Immature natural killer cell (primary cell): ENCODE results near the gene ANKRD6. TPM values are rescaled to one million over a fixed set of nuclear protein-coding genes. Genes with fewer than 3 reads are reported as not detected.
"Not testable (repeated sequence)": the region's sequence is repeated elsewhere in the genome, so short reads cannot be mapped to it uniquely, and the experiment has no call there.

Experiments
- DNase-seq, 3 donors: peaks; one replicate each; pipeline ENCODE4 v3.0.0; 2022; ENCODE audit warnings: mixed read lengths in 1 of 3
- H3K27ac Mint-ChIP-seq, 6 donors: one replicate each; pipeline ENCODE4 v1.8.0; 2020; ENCODE audit warnings: mixed read lengths in 6 of 6, mild to moderate bottlenecking in 5 of 6, inconsistent platforms in 4 of 6, moderate library complexity in 3 of 6
- H3K27me3 Mint-ChIP-seq, 3 donors: one replicate each; pipeline ENCODE4 v1.8.0; 2020 to 2021; ENCODE audit warnings: low read depth in 3 of 3, mild to moderate bottlenecking in 3 of 3, mixed read lengths in 3 of 3, moderate library complexity in 3 of 3, inconsistent platforms in 1 of 3
- H3K36me3 Mint-ChIP-seq, 3 donors: one replicate each; pipeline ENCODE4 v1.8.0; 2020; ENCODE audit warnings: mixed read lengths in 3 of 3, inconsistent platforms in 2 of 3, mild to moderate bottlenecking in 2 of 3
- H3K4me1 Mint-ChIP-seq, 2 donors: one replicate each; pipeline ENCODE4 v1.8.0; 2020; ENCODE audit warnings: inconsistent platforms in 2 of 2, mild to moderate bottlenecking in 2 of 2, mixed read lengths in 2 of 2, moderate library complexity in 1 of 2
- H3K4me3 Mint-ChIP-seq, 5 donors: one replicate each; pipeline ENCODE4 v1.8.0; 2020; ENCODE audit warnings: mild to moderate bottlenecking in 5 of 5, mixed read lengths in 5 of 5, inconsistent platforms in 3 of 5, moderate library complexity in 3 of 5
- H3K9me3 Mint-ChIP-seq, 6 donors: one replicate each; pipeline ENCODE4 v1.8.0; 2020; ENCODE audit warnings: mild to moderate bottlenecking in 6 of 6, mixed read lengths in 6 of 6, inconsistent platforms in 4 of 6, moderate library complexity in 3 of 6
- polyA plus RNA-seq, 3 donors: library from polyadenylated mRNA; unstranded; fragments of 300-500 nt; fragmentation: Illumina TruSeq; gene quantifications; one replicate each; pipeline ENCODE4 v1.2.3, GENCODE V29; 2021

Gene ANKRD6
- polyA plus RNA-seq: 1 to 10 TPM in 1 of 3 donors, under 1 TPM in 2; 0.06 to 3.0 (median 0.52) TPM

DNA sequence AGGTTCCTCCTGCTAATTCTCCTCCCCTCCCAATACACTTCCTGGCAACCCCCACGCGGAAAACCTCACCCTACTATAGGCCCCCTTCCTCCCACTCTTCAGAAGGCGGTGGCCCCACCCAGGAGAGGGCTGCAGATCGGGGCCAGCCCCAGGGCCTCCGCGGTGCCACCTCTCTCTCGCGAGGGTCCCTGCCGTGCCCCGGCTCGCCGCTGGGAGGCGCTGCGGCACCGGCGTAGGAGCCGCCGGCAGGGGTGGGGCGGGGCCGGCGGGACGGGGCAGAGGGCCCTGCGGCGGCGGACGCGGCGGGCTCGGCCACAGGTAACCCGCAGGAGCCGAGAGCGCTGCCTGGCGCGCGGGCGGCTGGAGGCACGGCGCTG, at the start of gene ANKRD6:
ANKRD6 (plus strand) TSS at position 278 of the 377 bp plus-strand sequence. CDS start 133,825 bp downstream, outside the sequence.
- peak; percentile 80 to 83 (median 82) for DNase-seq
- H3K4me3 Mint-ChIP-seq: peak within 1 kb of the TSS; percentile 84 to 92 (median 86)
- H3K9me3 Mint-ChIP-seq: no peaks in the 10 kb centered on the region
- H3K27ac Mint-ChIP-seq: peak within 1 kb of the TSS in 5 of 6 donors; percentile 29 to 80 (median 62)
- H3K27me3 Mint-ChIP-seq: peaks cover 2 to 11% (median 6%) of the 10 kb centered on the region in 3 donors
- peaks cover 12 to 14% of the 10 kb centered on the region in 2 donors for H3K4me1 Mint-ChIP-seq
- no peaks in the 10 kb centered on the region for H3K36me3 Mint-ChIP-seq

DNA sequence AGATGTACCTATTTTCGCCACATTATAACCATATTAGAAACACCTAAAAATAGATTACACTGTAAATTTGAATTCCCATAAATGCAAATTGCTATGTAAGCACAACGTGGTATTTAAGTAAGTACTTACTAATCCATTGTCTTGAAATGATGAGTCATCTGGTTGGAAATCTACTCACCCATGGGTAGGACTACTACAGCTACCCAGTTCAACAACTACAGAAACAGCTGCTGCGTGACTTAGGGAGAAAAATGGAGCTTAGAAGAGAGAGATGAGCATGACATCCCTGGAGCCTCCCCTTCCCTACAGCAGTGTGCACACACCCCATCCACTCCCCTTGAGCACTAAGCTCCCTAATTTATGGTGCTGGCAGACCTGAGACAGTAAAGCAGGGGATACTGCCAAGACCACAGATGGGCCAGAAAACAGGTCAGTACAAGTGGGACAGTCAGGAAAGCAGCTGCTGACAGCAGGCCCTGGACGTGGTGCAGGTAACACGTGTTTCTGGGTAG, 47.7 kb upstream of the ANKRD6 start:
- Mint-ChIP-seq H3K27ac (no peak overlapping the region), H3K4me3 (no peak overlapping the region), H3K4me1 (no peaks in the 10 kb centered on the region), H3K9me3 (no peaks in the 10 kb centered on the region), H3K27me3 (peaks cover 2 to 11% (median 11%) of the 10 kb centered on the region in 3 donors), H3K36me3 (no peaks in the 10 kb centered on the region)
- DNase-seq: no peak

DNA sequence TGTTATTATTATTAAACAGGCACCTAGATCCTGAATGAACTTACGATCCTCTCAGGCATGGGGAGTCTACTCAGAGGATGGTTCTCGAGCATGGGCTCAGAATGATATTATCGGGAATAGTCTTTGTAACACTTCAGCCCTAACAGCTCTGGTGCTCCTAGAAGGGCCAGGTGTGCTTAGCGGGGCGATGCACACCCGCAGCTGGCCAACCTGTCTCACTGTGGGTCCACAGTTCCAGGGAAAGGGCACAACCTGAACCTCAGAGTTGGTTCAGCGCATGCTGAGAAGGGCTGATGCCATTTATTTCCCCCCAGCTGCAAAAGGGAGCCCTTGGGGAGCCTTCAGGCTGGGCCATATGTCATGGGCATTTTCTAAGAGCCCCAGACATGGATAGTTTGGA, 47.1 kb upstream of the ANKRD6 start:
- Mint-ChIP-seq H3K36me3 (no peaks in the 10 kb centered on the region), H3K27ac (no peak overlapping the region), H3K9me3 (peaks cover 0 to 2% (median 0%) of the 10 kb centered on the region in 6 donors), H3K27me3 (peaks cover 0 to 11% (median 11%) of the 10 kb centered on the region in 3 donors), H3K4me3 (no peak overlapping the region), H3K4me1 (no peaks in the 10 kb centered on the region)
- DNase-seq: no peak

DNA sequence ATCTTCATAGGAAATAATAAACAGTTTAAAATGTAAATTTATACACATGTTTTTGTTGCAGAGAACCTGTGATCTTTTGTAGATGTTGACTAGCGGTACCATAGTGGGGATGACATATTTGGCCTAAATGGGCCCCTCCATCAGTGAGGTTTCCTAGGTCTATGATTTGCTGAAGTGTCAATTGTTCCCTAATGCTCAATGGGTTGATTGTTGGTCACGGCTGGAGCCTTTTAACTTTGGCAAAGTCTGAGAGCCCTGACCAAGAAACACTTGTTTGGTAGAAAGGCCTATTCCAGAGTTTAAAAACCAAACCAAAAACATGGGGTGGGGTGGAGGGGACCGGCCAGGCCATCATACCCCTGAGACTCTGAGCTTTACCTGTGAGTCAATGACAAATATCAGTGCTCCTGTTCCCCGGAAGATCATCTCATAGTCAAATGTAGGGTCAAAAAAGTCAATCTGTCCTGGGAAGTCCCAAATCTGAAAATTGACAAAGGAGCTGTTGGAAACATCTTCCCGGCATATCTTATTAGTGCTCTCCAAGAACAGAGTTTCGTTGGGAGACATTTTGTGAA, 45.9 kb upstream of the ANKRD6 start:
- Mint-ChIP-seq H3K9me3 (peaks cover 0 to 2% (median 0%) of the 10 kb centered on the region in 6 donors), H3K4me1 (no peaks in the 10 kb centered on the region), H3K27me3 (peaks cover 0 to 11% (median 11%) of the 10 kb centered on the region in 3 donors), H3K27ac (no peak overlapping the region), H3K36me3 (no peaks in the 10 kb centered on the region), H3K4me3 (no peak overlapping the region)
- DNase-seq: no peak

DNA sequence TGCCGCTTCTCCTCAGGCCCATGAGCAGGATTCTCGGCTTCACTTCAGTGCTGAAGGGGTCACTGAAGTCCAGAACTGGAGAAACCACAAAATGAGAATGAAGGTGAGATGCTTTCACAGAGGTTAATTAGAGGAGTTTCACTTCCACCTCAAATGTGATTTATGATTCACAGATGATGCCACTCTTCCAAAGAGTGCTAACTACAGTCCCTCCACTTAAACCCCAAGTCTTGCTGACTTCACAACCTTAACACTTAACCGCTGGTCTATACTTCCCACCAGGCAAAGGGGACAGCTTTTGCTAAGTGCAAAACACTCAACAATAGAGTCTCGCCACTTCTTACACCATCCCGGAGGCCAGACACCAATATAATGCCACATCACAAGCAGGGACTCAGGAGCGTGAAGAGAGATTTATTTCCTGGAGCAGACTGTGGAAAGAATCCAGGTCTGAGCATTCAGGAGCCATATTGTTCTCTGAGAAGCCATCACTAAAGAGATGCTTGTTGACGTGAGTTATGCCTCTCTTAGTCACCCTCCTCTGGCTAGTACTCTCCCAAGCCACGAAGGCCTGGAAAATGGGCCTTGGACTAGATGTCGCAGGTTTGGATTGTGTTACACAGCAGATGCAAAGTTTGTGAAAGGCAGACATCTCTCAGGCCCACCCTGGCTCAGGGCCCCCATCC, 45.3 kb upstream of the ANKRD6 start:
- Mint-ChIP-seq H3K27me3 (peaks cover 0 to 11% (median 11%) of the 10 kb centered on the region in 3 donors), H3K9me3 (peaks cover 0 to 2% (median 0%) of the 10 kb centered on the region in 6 donors), H3K36me3 (no peaks in the 10 kb centered on the region), H3K4me3 (no peak overlapping the region), H3K27ac (no peak overlapping the region), H3K4me1 (no peaks in the 10 kb centered on the region)
- no peak for DNase-seq

DNA sequence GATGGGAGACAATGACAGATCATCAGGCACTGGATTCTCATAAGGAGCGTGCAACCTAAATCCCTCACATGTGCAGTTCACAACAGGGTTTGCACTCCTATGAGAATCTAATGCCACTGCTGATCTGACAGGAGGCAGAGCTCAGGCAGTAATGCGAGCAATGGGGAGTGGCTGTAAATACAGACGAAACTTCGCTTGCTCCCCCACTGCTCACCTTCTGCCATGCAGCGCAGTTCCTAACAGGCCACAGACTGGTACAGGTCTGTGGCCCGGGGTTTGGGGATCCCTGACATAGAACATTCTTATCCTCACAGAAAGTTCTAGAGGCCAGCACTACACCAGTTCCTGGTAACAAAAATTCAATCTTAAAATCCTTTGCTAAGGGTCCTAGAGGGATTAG, 44.1 kb upstream of the ANKRD6 start:
- peaks cover 0 to 15% (median 4%) of the 10 kb centered on the region in 3 donors for H3K27me3 Mint-ChIP-seq
- H3K4me1 Mint-ChIP-seq: no peaks in the 10 kb centered on the region

DNA sequence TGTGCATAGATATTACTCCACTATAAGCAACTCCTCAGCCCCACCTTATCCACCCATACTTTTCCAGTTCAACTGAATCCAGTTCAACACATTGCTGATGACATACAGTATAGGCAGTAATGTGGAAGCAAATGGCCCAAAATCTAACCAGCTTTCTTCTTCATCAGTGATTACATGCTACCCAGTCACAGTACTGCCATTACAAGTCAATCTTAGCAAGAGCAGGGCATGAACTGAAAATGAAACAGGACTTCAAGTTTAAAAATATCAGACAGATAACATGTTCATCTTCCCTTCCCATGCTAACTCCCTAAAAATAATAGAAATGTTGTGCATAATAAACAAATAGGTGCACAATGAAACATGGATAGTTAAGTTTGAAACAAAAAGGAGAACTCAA, 40.1 kb upstream of the ANKRD6 start:
- H3K4me1 Mint-ChIP-seq: no peaks in the 10 kb centered on the region
- H3K27me3 Mint-ChIP-seq: peaks cover 0 to 9% (median 0%) of the 10 kb centered on the region in 3 donors
- no peak overlapping the region for H3K4me3 Mint-ChIP-seq

More for the DNA sequence above, 44.1 kb upstream of the ANKRD6 start:
- no peak for DNase-seq
- Mint-ChIP-seq H3K27ac (no peak overlapping the region), H3K9me3 (peaks cover 0 to 2% (median 0%) of the 10 kb centered on the region in 6 donors), H3K36me3 (no peaks in the 10 kb centered on the region), H3K4me3 (no peak overlapping the region)

DNA sequence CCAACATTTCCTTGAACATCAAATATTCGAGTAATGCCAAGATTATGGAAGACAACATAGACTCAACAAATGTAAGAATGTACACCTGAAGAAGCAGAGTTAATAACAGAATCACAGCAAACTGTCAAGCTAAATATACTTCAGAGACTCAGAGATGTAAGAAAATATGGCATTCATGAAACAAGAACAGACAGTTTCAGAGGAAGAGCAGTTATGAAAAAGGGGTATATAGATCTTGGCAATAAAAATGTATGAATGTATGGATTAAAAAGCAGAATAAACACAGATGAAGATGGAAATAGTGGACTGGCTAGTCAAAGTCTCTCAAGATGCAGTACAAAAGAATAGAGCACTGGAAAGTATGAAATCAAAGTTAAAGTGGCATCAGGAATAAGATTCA, 39.3 kb upstream of the ANKRD6 start:
- no peaks in the 10 kb centered on the region for H3K4me1 Mint-ChIP-seq
- no peak for DNase-seq
- no peak overlapping the region for H3K4me3 Mint-ChIP-seq
- H3K36me3 Mint-ChIP-seq: no peaks in the 10 kb centered on the region
- peaks cover 0 to 9% (median 2%) of the 10 kb centered on the region in 3 donors for H3K27me3 Mint-ChIP-seq
- H3K9me3 Mint-ChIP-seq: peaks cover 0 to 2% (median 0%) of the 10 kb centered on the region in 6 donors
- H3K27ac Mint-ChIP-seq: no peak overlapping the region

More for the DNA sequence above, 40.1 kb upstream of the ANKRD6 start:
- H3K36me3 Mint-ChIP-seq: no peaks in the 10 kb centered on the region
- DNase-seq: no peak
- H3K27ac Mint-ChIP-seq: no peak overlapping the region
- H3K9me3 Mint-ChIP-seq: peaks cover 0 to 2% (median 0%) of the 10 kb centered on the region in 6 donors

DNA sequence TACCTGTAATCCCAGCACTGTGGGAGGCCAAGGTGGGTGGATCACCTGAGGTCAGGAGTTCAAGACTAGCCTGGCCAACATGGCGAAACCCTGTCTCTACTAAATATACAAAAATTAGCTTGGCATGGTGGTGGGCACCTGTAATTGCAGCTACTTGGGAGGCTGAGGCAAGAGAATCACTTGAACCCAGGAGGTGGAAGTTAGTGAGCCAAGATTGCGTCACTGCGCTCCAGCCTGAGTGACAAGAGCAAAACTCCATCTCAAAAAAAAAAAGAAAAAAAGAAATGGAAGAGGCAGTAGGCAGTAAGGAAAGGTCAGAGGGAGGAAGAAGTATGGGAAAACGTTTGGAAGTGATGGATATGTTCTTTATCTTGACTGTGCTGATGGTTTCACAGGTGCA, 35.1 kb upstream of the ANKRD6 start:
- H3K9me3 Mint-ChIP-seq, H3K27ac Mint-ChIP-seq, H3K4me1 Mint-ChIP-seq, H3K4me3 Mint-ChIP-seq, H3K36me3 Mint-ChIP-seq, H3K27me3 Mint-ChIP-seq, DNase-seq: not testable (repeated sequence)

DNA sequence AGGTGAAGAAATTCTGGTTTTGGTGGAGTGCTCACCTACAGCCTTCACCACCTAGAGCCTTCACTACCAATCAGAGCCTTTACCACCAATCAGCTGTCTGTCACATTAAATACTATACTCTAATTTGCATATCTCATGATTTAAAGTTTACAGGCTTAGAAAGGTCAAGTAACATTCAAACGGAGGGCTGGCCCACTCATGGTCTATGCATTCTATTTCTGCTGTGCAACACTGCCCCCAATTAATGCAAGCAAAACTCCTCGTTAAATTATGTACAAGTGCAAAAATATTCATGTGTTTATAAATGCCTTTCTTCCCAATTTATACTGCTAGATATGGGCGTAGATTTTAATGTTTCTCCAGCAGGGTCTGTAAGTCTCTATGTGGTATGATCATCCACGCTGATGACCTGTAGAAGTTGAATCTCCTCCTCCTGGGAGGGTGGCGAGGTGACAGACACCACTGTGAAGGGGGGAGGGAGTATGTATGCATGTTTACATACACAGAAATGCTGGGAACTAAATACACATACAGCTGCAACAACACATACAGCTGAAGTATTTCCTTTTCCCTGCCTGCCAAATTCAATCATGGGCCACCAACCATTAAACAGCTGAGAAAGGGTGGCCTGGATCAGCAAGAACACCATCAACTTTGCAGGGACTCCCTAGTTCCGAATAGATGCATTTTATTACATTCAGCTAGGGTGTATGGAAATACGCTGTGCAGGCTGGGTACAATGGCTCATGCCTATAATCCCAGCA, 34.0 kb upstream of the ANKRD6 start:
- Mint-ChIP-seq H3K27ac (no peak overlapping the region), H3K4me1 (no peaks in the 10 kb centered on the region), H3K9me3 (no peaks in the 10 kb centered on the region), H3K27me3 (peaks cover 0 to 6% (median 2%) of the 10 kb centered on the region in 3 donors), H3K36me3 (no peaks in the 10 kb centered on the region), H3K4me3 (no peak overlapping the region)
- no peak for DNase-seq

DNA sequence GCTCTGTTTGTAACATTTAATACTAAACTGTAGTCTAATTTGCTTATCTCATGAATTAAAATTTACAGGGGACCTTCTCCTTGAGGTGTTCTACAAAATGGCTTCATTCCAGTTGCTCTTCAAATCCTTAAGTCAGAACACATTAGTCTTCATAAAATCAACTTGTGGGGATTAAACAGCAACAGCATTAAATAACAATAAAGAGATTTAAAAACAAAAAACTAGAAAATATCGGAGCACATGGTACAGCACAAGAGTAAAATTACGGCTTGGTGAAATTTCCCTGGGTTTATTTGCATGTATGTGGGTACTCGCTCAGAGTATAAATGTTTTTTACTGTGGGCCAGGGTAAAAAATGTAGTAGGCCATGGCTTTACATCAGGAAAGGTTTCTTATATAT, 32.9 kb upstream of the ANKRD6 start:
- no peak for DNase-seq
- no peaks in the 10 kb centered on the region for H3K9me3 Mint-ChIP-seq
- H3K27ac Mint-ChIP-seq: no peak overlapping the region
- H3K36me3 Mint-ChIP-seq: no peaks in the 10 kb centered on the region
- H3K4me3 Mint-ChIP-seq: no peak overlapping the region
- H3K27me3 Mint-ChIP-seq: peaks cover 0 to 8% (median 4%) of the 10 kb centered on the region in 3 donors
- H3K4me1 Mint-ChIP-seq: no peaks in the 10 kb centered on the region

DNA sequence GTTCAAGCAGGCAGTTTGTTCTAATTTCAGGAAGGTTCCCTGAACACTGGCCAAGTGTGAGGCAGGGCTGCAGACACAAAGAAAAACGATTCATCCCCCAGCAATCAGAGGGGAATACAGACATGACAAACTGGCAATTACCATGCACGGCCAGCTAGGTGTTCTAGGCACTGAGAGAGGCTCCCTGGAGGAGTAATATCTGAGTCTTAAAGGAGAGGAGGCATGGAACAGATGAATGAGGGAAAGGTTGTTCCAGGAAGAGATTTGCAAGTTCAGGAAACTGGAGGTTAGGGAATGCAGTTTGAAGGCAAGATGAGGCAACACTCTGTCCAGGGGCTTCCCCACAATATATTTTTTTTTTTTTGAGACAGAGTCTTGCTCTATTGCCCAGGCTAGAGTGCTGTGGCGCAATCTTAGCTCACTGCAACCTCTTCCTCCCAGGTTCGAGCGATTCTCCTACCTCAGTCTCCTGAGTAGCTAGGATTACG, 32.0 kb upstream of the ANKRD6 start:
- H3K36me3 Mint-ChIP-seq: no peaks in the 10 kb centered on the region
- H3K27me3 Mint-ChIP-seq: peaks cover 0 to 8% (median 8%) of the 10 kb centered on the region in 3 donors
- no peaks in the 10 kb centered on the region for H3K9me3 Mint-ChIP-seq
- H3K27ac Mint-ChIP-seq: no peak overlapping the region
- H3K4me3 Mint-ChIP-seq: no peak overlapping the region
- H3K4me1 Mint-ChIP-seq: peaks cover under 1 to 2% of the 10 kb centered on the region in 2 donors
- no peak for DNase-seq

DNA sequence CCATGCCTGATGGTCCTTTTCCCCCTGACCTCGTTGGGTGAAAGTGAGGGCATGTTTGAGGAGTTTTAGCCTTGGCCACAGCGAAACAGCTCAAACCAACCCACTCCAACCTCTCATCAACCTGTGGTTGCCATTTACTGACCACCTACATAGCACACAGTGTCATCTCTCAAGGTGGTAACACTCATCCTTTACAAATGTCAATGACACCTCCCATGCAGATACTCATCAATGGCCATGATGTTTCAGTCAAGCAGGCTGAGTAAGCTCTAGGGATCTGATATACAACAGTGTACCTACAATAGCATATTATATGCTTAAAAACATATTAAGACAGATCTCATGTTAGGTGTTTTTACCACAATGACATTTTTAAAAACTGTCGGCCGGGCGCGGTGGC, 30.2 kb upstream of the ANKRD6 start:
- H3K9me3 Mint-ChIP-seq: no peaks in the 10 kb centered on the region
- DNase-seq: no peak
- H3K27me3 Mint-ChIP-seq: peaks cover 0 to 11% (median 10%) of the 10 kb centered on the region in 3 donors
- no peak overlapping the region for H3K4me3 Mint-ChIP-seq
- no peak overlapping the region for H3K27ac Mint-ChIP-seq
- no peaks in the 10 kb centered on the region for H3K36me3 Mint-ChIP-seq
- H3K4me1 Mint-ChIP-seq: peaks cover 4 to 10% of the 10 kb centered on the region in 2 donors

DNA sequence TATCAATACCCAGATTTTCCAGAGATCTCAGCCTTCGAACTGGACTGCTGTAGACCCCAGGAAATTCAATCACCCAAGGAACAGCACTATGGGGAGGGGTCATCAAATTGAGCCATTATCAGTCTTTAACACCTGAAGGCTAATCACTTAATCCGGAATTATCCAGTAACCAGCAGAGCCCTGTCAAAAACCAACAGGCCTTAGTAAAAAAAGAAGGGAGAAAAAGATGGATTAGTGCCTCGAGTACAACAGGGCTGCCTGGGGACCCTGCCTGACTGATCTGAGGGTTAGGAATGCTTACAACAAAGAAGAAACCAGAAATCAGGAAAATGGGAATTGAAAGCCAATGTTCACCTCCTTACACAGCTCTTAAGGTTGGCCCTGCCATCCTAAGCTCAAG, 28.4 kb upstream of the ANKRD6 start:
- no peak for DNase-seq

More for the DNA sequence above, 28.4 kb upstream of the ANKRD6 start:
- H3K27me3 Mint-ChIP-seq: peaks cover 0 to 9% (median 8%) of the 10 kb centered on the region in 3 donors
- H3K4me3 Mint-ChIP-seq: no peak overlapping the region
- no peaks in the 10 kb centered on the region for H3K36me3 Mint-ChIP-seq
- peaks cover 4 to 10% of the 10 kb centered on the region in 2 donors for H3K4me1 Mint-ChIP-seq
- H3K27ac Mint-ChIP-seq: no peak overlapping the region
- no peaks in the 10 kb centered on the region for H3K9me3 Mint-ChIP-seq
